Measurements from ENCODE around the gene ARG2.

DNA sequence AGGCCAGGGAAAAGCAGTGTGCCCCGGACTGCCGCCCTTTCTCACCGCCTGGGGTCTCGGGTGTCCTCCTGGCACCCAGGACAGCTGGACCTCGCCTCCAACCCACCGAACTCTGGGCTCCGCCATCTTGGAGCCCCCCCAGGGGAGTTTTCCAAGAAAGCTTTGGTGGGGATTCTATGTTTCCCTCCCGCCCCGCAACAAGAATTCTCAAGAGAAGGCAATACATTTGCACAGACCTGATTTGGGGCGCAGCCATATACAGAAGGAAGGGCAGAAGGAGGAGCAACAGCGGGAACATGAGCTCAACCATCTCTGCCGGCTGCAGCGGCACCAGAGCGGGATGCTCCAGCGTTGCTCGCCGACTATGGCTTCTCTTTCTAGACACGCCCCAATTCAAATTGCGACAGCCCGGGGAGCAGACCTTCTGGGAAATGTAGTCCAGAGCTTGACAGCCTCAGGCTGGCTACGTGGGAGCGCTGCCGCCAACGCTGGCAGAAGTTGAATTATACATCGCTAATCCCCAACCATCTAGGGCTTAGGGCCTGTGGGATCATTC is 75.8 kb downstream of the ARG2 start, which contains the start of gene RDH11:
- TF ChIP-seq CTCF (conservative IDR thresholded peaks at IDR 0.05 in 1 of 2, IDR thresholded peaks at IDR 0.05 in 1 of 2; ENCODE audit: low read depth in 1 of 2, low read length in 2 of 2) (no peak), EZH2 (IDR thresholded peaks at IDR 0.05; ENCODE audit: low read length, missing control alignments) (no peak)

All from fibroblast of lung (primary cell).